Ectodermal cell (in vitro differentiated cells): Measurements from ENCODE around the gene CAP2.
"Not testable (repeated sequence)": the region's sequence is repeated elsewhere in the genome, so short reads cannot be mapped to it uniquely, and the experiment has no call there.

ENCODE experiments used
- H3K27ac ChIP-seq: 2 replicates; pipeline ENCODE4 v1.7.0; 2013; ENCODE audit warnings: mild to moderate bottlenecking, low read depth, low read length; ENCODE audit not compliant: insufficient read depth, poor library complexity, severe bottlenecking
- H3K27me3 ChIP-seq: 2 replicates; pipeline ENCODE4 v1.7.0; 2013; ENCODE audit warnings: mild to moderate bottlenecking, low read length; ENCODE audit not compliant: insufficient read depth, control insufficient read depth, poor library complexity, severe bottlenecking
- H3K36me3 ChIP-seq: one replicate; pipeline ENCODE4 v1.7.0; 2013; ENCODE audit warnings: low read length; ENCODE audit not compliant: control insufficient read depth, insufficient read depth
- H3K4me1 ChIP-seq: one replicate; pipeline ENCODE4 v1.7.0; 2013; ENCODE audit warnings: low read length; ENCODE audit not compliant: control insufficient read depth, insufficient read depth
- H3K4me3 ChIP-seq: 2 replicates; pipeline ENCODE4 v1.7.0; 2013; ENCODE audit warnings: low read depth, low read length, control low read depth; ENCODE audit not compliant: insufficient read depth
- H3K9me3 ChIP-seq: 2 replicates; pipeline ENCODE4 v1.7.0; 2013; ENCODE audit warnings: mild to moderate bottlenecking, low read length, moderate library complexity; ENCODE audit not compliant: control insufficient read depth
- WGBS, 2 experiments: methylation state at CpG; one replicate each; pipeline ENCODE4 v1.1.7; 2013; ENCODE audit warnings: missing lambda C conversion rate in 2 of 2; 5-methylcytosine and 5-hydroxymethylcytosine counted together

CAP2 gene

DNA sequence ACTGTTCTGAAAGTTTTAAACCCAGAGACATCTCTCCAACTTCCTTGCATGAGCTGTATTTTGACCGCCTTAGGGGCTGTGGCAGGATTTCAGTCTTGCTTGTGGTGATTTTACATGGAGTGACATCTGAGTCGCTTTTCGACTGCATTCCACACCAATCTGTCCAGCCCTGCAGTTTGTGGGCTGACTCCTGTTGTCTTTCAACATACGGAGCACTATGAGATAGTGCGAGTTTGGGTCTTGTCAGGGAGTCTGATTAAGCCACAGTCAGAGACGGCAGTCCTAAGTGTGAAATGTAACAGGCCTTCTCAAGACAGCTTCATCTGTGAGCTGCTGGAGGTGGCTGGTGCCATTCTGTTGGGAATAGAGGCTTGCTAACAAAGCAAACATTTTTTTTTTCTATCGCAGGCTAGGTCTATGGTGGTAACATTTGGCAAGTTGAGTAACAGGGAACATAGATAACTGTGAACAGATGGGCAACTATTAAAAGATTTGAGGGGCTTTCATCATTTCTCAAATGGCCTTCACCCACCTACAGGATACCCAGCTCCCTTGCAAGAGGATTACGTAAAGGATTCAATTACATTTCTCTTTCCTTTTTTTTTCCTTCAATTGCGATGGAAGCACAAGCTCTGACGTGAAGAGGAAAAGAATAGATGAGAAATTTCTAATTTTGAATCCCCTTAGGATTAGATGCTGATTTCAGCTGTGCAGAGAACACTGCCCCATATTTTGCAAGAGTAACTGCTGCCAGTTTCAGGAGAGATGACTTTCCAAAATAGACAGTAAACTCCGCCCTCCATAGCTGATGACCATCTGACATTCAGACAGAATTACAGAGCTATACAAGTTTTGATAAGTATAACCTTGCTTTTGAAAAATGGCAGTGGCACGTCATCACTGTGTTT, 25.1 kb downstream of the CAP2 start:
- Histone ChIP-seq H3K4me3 (no peak overlapping the region), H3K27me3 (no peaks in the 10 kb centered on the region), H3K9me3 (no peaks in the 10 kb centered on the region), H3K36me3 (peaks cover 4% of the 10 kb centered on the region), H3K4me1 (peaks cover 18% of the 10 kb centered on the region), H3K27ac (peak overlapping the region; percentile 64)
- WGBS, 2 experiments: 87 to 89% methylated on average over 11 to 12 of the region's 12 CpGs

DNA sequence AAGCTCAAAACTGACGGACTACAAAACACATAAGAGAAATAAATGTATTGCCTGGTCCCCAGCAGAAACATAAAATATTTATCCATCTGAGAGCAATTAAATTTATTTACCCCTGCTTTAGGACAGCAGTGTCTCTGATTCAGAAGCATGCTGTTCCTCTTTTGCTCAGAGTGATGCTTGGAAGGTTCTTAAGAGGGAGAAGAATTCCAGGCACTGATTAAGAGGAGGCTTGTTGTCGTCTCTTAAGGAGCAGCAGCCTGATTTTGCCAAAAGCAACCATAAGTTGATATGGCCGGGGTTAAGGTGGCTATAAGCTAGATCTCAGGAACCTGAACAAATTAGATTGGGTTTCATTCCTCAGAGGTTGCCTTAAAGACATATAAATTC, 25.8 kb downstream of the CAP2 start:
- H3K9me3 ChIP-seq: no peaks in the 10 kb centered on the region
- no peak overlapping the region for H3K4me3 ChIP-seq

DNA sequence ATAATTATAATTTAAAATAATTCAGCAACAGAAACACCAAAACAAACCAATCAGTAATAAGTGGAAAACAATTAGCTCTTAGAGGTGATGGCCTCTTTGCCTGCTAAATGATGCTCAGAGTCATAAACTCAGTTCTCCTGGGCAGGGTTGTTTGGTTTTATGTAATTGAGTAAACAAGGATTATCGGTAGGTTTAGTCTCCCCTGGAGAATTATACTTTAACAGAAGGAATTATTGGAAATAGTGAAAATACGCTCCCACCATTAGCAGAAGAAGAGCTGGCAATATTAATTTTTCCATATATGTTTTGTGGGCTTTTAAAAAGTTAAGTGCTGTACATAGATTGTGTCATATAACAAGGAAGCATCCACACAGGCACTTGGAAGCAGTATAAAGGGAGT, 27.0 kb downstream of the CAP2 start:
- peaks cover 18% of the 10 kb centered on the region for H3K4me1 ChIP-seq
- WGBS, 2 experiments: 100% methylated on average over 1 to 2 of the region's 2 CpGs
- H3K27me3 ChIP-seq: no peaks in the 10 kb centered on the region
- H3K27ac ChIP-seq: no peak overlapping the region
- no peak overlapping the region for H3K4me3 ChIP-seq
- H3K36me3 ChIP-seq: peaks cover 4% of the 10 kb centered on the region
- H3K9me3 ChIP-seq: no peaks in the 10 kb centered on the region

More for the DNA sequence above, 25.8 kb downstream of the CAP2 start:
- Histone ChIP-seq H3K27ac (no peak overlapping the region), H3K27me3 (no peaks in the 10 kb centered on the region), H3K4me1 (peaks cover 18% of the 10 kb centered on the region), H3K36me3 (peaks cover 4% of the 10 kb centered on the region)
- WGBS, 2 experiments: 77 to 91% methylated on average over 3 of the region's 3 CpGs

- H3K4me3 ChIP-seq: no peak overlapping the region
- no peak overlapping the region for H3K27ac ChIP-seq
- no peaks in the 10 kb centered on the region for H3K9me3 ChIP-seq
- H3K27me3 ChIP-seq: no peaks in the 10 kb centered on the region
- WGBS, 2 experiments: 95% methylated on average over 7 of the region's 7 CpGs
- peaks cover 4% of the 10 kb centered on the region for H3K36me3 ChIP-seq
- peaks cover 18% of the 10 kb centered on the region for H3K4me1 ChIP-seq
These were observed 28.0 kb downstream of the CAP2 start for GRCh38 chr6:17421406-17421805.

GRCh38 chr6:17423026-17423425, 29.6 kb downstream of the CAP2 start:
- Histone ChIP-seq H3K9me3 (no peaks in the 10 kb centered on the region), H3K27ac (no peak overlapping the region), H3K27me3 (no peaks in the 10 kb centered on the region), H3K4me1 (peaks cover 11% of the 10 kb centered on the region), H3K36me3 (peaks cover 4% of the 10 kb centered on the region), H3K4me3 (no peak overlapping the region)
- WGBS, 2 experiments: 91 to 97% methylated on average over 3 of the region's 4 CpGs

- H3K36me3 ChIP-seq: peaks cover 8% of the 10 kb centered on the region
- 93 to 94% methylated on average over 5 to 6 of the region's 6 CpGs for WGBS, 2 experiments
- H3K27me3 ChIP-seq: no peaks in the 10 kb centered on the region
- no peak overlapping the region for H3K27ac ChIP-seq
- no peak overlapping the region for H3K4me3 ChIP-seq
- no peaks in the 10 kb centered on the region for H3K4me1 ChIP-seq
- H3K9me3 ChIP-seq: no peaks in the 10 kb centered on the region
These were observed 33.7 kb downstream of the CAP2 start for GRCh38 chr6:17427062-17427461.

DNA sequence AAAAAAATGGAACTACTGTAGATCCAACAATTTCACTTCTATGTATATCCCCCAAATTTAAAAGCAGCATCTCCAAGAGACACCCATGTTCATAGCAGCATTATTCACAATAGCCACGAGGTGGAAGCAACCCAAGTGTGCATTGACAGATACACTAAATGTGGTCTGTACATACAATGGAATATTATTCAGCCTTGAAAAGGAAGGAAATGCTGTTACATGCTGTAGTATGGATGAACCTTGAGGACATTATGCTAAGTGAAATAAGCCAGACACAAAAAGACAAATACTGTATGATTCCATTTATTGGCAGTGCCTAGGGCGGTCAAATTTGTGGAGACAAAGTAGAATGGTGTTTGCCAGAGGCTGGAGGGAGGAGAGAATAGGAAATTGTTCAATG, 34.2 kb downstream of the CAP2 start:
- H3K9me3 ChIP-seq: no peaks in the 10 kb centered on the region
- no peak overlapping the region for H3K27ac ChIP-seq
- 87 to 97% methylated on average over 2 of the region's 2 CpGs for WGBS, 2 experiments
- no peaks in the 10 kb centered on the region for H3K4me1 ChIP-seq
- H3K36me3 ChIP-seq: peaks cover 8% of the 10 kb centered on the region
- H3K27me3 ChIP-seq: no peaks in the 10 kb centered on the region
- no peak overlapping the region for H3K4me3 ChIP-seq

- H3K4me3 ChIP-seq, H3K36me3 ChIP-seq, H3K4me1 ChIP-seq, H3K9me3 ChIP-seq, H3K27me3 ChIP-seq, H3K27ac ChIP-seq: not testable (repeated sequence)
- 91 to 96% methylated on average over 3 of the region's 5 CpGs for WGBS, 2 experiments
These were observed 35.3 kb downstream of the CAP2 start for GRCh38 chr6:17428595-17429120.

DNA sequence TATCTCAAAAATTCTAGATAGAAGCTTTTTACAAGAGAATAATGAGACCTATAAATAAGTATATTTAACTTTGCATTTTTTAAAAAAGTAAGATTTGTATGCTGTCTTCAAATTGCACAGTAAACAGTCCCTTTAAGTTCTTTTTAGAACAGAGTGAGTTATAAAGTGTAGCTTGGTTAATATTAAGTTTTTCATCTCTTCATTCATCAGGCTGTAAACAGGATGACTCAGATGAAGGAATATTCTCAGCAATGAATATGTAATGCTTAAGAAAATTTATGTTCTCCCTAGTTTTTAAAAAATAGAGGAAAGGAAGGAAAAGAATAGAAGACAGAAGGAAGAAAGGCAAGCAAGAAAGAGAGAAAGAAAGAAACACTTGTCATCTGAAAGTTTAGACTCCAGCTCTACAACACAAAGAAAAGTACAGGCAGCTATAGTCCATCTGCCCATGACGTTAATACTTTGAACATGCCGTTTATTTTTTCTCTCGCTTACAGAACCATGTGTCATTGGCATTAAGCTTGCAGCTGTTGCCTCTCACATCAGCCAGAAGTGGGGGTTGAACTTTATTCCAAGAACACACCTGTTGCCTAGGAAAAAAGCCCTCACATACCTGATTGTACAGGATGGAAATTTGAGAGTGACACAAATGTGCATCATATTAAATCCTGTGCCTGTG, 36.1 kb downstream of the CAP2 start:
- H3K36me3 ChIP-seq: peaks cover 3% of the 10 kb centered on the region

GRCh38 chr6:17431581-17431980, 38.2 kb downstream of the CAP2 start:
- no peaks in the 10 kb centered on the region for H3K4me1 ChIP-seq

More for the DNA sequence above, 36.1 kb downstream of the CAP2 start:
- Histone ChIP-seq H3K4me1 (no peaks in the 10 kb centered on the region), H3K9me3 (no peaks in the 10 kb centered on the region), H3K27me3 (no peaks in the 10 kb centered on the region), H3K27ac (no peak overlapping the region), H3K4me3 (no peak overlapping the region)
- 91 to 94% methylated on average over 3 of the region's 3 CpGs for WGBS, 2 experiments

More at GRCh38 chr6:17431581-17431980, 38.2 kb downstream of the CAP2 start:
- peaks cover 3% of the 10 kb centered on the region for H3K36me3 ChIP-seq
- H3K4me3 ChIP-seq: no peak overlapping the region
- WGBS, 2 experiments: 57 to 62% methylated on average over 2 of the region's 2 CpGs
- no peaks in the 10 kb centered on the region for H3K9me3 ChIP-seq
- no peaks in the 10 kb centered on the region for H3K27me3 ChIP-seq
- no peak overlapping the region for H3K27ac ChIP-seq
